ENCODE results near the gene OR10AD1. TPM values are rescaled to one million over a fixed set of nuclear protein-coding genes. Genes with fewer than 3 reads are reported as not detected.

Gene OR10AD1
- total RNA-seq, 1 experiment from 2014 or later: not detected

- no TSS peak for BruUV-seq (replicated peaks)
- peak overlapping the region; percentile 52 for H3K4me2 ChIP-seq
- H3K9me2 ChIP-seq (ENCODE audit: insufficient read depth): no peaks in the 10 kb centered on the region
- DNase-seq: peak; percentile 47 to 68
- H3K79me2 ChIP-seq (ENCODE audit: low read depth): no peaks in the 10 kb centered on the region
- ChIA-PET CTCF (interaction anchor here (0.5 kb wide), 1 partner anchor 41 kb away, joined by 3 read pairs; no protein-coding TSS in a partner anchor), POLR2A (ENCODE audit: unreplicated experiment) (no interaction called here)
- H2AFZ ChIP-seq: no peak overlapping the region
- no peaks in the 10 kb centered on the region for H3F3A ChIP-seq (ENCODE audit: insufficient read depth, low read depth)
- TF ChIP-seq EZH2 (IDR thresholded peaks at IDR 0.05; ENCODE audit: low read depth): no peak
- TF ChIP-seq, protein P1, sequence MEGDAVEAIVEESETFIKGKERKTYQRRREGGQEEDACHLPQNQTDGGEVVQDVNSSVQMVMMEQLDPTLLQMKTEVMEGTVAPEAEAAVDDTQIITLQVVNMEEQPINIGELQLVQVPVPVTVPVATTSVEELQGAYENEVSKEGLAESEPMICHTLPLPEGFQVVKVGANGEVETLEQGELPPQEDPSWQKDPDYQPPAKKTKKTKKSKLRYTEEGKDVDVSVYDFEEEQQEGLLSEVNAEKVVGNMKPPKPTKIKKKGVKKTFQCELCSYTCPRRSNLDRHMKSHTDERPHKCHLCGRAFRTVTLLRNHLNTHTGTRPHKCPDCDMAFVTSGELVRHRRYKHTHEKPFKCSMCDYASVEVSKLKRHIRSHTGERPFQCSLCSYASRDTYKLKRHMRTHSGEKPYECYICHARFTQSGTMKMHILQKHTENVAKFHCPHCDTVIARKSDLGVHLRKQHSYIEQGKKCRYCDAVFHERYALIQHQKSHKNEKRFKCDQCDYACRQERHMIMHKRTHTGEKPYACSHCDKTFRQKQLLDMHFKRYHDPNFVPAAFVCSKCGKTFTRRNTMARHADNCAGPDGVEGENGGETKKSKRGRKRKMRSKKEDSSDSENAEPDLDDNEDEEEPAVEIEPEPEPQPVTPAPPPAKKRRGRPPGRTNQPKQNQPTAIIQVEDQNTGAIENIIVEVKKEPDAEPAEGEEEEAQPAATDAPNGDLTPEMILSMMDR (conservative IDR thresholded peaks at IDR 0.05): peak; percentile 92
- no peaks in the 10 kb centered on the region for H3K9me3 ChIP-seq (ENCODE audit: insufficient read depth, low read depth)
- H3K27ac ChIP-seq: no peak overlapping the region
- no peaks in the 10 kb centered on the region for H3K36me3 ChIP-seq (ENCODE audit: low read depth)
- H4K20me1 ChIP-seq (ENCODE audit: insufficient read depth): no peaks in the 10 kb centered on the region
- H3K4me3 ChIP-seq: no peak overlapping the region
- intact Hi-C loops (cut with micrococcal nuclease; ENCODE audit: unreplicated experiment): loop anchor here (1.0 to 10.0 kb wide), 2 partner anchors 425 to 474 kb away; no protein-coding TSS in a partner anchor
- H3K4me1 ChIP-seq (replicated peaks; ENCODE audit: insufficient read depth): 0 out of 2 replicates have a peak, but pooled peaks cover 8% of the 10 kb centered on the region
- H3K27me3 ChIP-seq (ENCODE audit: insufficient read depth, low read depth): peaks cover 7% of the 10 kb centered on the region; the same call in 1 of the 2 replicates
Observed at GRCh38 chr12:48189331-48190125, 13.6 kb downstream of the OR10AD1 start.

DNA sequence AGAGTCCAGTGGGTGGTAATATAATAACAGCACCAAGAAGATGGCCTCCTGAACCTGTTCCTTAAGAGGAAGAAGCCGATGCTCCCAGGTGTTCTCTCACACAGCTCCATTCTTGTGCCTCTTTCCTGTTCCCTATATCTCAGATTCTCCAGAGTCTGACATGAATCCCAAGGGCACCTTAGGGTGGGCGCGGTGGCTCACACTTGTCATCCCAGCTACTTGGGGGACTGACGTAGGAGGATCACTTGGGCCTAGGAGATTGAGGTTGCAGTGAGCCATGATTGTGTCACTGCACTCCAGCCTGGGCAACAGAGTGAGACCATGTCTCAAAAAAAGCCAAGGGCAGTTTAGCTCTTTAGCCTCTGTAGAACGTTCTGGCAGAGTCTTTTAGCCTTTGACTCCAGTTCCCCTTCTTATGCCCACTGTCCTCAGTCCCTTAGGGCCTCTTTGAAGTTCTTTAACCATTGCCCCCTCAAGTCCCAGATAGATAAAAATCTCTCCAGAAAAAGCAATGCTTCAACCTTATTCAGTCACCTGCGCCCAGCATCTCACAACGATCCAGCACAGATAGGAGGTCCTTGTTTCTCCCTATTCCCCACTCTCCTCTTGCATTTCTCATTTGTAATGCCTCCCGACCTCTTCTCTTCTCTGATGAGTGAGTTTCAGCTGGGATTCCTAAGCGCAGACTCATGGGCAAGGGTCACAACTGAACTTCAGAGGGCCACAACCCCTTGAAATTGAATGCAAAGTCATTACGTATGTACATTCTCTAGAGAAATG is 15.0 kb downstream of the OR10AD1 start:
- H3K4me3 ChIP-seq: no peak overlapping the region
- no peak overlapping the region for H3K27ac ChIP-seq
- TF ChIP-seq, protein P1 (conservative IDR thresholded peaks at IDR 0.05): no peak
- no peak for TF ChIP-seq EZH2 (IDR thresholded peaks at IDR 0.05; ENCODE audit: low read depth)
- H3F3A ChIP-seq (ENCODE audit: insufficient read depth, low read depth): no peaks in the 10 kb centered on the region
- H3K79me2 ChIP-seq (ENCODE audit: low read depth): no peaks in the 10 kb centered on the region
- POLR2A ChIA-PET (ENCODE audit: unreplicated experiment): no interaction called here
- no peak overlapping the region for H2AFZ ChIP-seq
- CTCF ChIA-PET: no interaction called here
- no peaks in the 10 kb centered on the region for H3K9me3 ChIP-seq (ENCODE audit: insufficient read depth, low read depth)
- intact Hi-C loops (cut with micrococcal nuclease; ENCODE audit: unreplicated experiment): loop anchor here (10.0 kb wide), 1 partner anchor 427 kb away; no protein-coding TSS in a partner anchor
- no peaks in the 10 kb centered on the region for H3K4me1 ChIP-seq (replicated peaks; ENCODE audit: insufficient read depth)
- H3K36me3 ChIP-seq (ENCODE audit: low read depth): no peaks in the 10 kb centered on the region
- H3K27me3 ChIP-seq (ENCODE audit: insufficient read depth, low read depth): peaks cover 7% of the 10 kb centered on the region; the same call in 1 of the 2 replicates
- no TSS peak for BruUV-seq (replicated peaks)
- H3K9me2 ChIP-seq (ENCODE audit: insufficient read depth): no peaks in the 10 kb centered on the region
- H3K4me2 ChIP-seq: no peak overlapping the region
- no peaks in the 10 kb centered on the region for H4K20me1 ChIP-seq (ENCODE audit: insufficient read depth)
- DNase-seq: no peak

DNA sequence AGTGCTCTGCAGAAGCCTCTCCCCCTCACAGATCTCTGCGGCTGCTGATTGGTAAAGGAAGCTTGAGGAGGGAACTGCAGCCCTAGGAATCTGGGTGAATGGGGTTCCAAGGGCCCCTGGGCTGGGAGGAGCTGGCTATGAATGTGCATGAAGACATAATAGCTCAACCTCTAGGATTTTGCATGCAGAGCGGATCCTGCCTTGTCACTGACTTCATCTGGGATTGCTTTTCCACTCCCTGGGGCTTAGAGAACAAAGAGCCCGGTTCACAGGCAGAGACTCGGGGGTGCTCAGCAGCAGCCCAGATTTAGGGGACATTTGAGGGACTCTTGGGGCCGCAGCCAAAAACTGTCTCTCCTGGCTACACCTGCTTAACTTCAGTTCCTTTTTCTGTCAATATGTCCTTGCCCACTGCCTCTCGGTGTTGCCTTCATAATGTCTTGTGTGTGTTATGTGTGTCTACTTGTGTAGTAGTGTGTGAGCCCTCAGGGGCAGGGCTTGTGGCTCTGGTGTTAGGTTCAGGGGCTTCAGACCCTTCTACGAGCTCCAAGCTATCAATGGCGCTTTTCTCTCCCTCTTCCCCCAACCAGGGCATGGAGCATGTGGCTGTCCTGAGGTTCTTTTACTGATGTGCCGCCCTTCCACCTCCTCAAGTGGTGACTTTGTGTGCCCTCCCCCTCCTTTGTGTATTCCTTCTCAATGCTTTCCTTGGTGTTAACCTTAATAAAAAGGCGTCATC is 17.7 kb downstream of the OR10AD1 start:
- Histone ChIP-seq H3K79me2 (ENCODE audit: low read depth) (no peaks in the 10 kb centered on the region), H3K36me3 (ENCODE audit: low read depth) (no peaks in the 10 kb centered on the region), H2AFZ (no peak overlapping the region), H3F3A (ENCODE audit: insufficient read depth, low read depth) (no peaks in the 10 kb centered on the region), H3K27ac (no peak overlapping the region), H3K4me2 (no peak overlapping the region), H4K20me1 (ENCODE audit: insufficient read depth) (no peaks in the 10 kb centered on the region), H3K27me3 (ENCODE audit: insufficient read depth, low read depth) (peaks cover 11% of the 10 kb centered on the region; the same call in 1 of the 2 replicates), H3K4me3 (no peak overlapping the region), H3K9me3 (ENCODE audit: insufficient read depth, low read depth) (no peaks in the 10 kb centered on the region), H3K4me1 (replicated peaks; ENCODE audit: insufficient read depth) (no peaks in the 10 kb centered on the region), H3K9me2 (ENCODE audit: insufficient read depth) (no peaks in the 10 kb centered on the region)
- ChIA-PET POLR2A (ENCODE audit: unreplicated experiment) (interaction anchor here (0.6 kb wide), 1 partner anchor 9 kb away, joined by 5 read pairs; no protein-coding TSS in a partner anchor), CTCF (no interaction called here)
- BruUV-seq (replicated peaks): no TSS peak
- intact Hi-C loops (cut with micrococcal nuclease; ENCODE audit: unreplicated experiment): loop anchor here (10.0 kb wide), 1 partner anchor 429 kb away; no protein-coding TSS in a partner anchor
- DNase-seq: no peak
- TF ChIP-seq, protein P1 (conservative IDR thresholded peaks at IDR 0.05): no peak
- TF ChIP-seq EZH2 (IDR thresholded peaks at IDR 0.05; ENCODE audit: low read depth): no peak

All from PC-9 (cell line).